Upper lobe of left lung (tissue), 4 donors: ENCODE measurements around the gene CCL7.

Experiments
- CTCF ChIP-seq, 6 experiments: fragments of 450-650 bp in 4 of 6; fragments of 200-600 bp in 2 of 6; sonication (generic) in 2 of 6; IDR thresholded peaks; one replicate each; pipeline ENCODE4 v1.5.1; 2016 to 2019; ENCODE audit warnings: antibody characterized with exemption in 6 of 6
- POLR2A ChIP-seq, 4 donors: fragments of 450-650 bp; IDR thresholded peaks; one replicate each; pipeline ENCODE4 v1.5.1; 2016 to 2017; ENCODE audit warnings: antibody characterized with exemption in 4 of 4, mild to moderate bottlenecking in 2 of 4

GRCh38 chr17:34269969-34270368 is at the start of gene CCL7:
- TF ChIP-seq POLR2A (IDR thresholded peaks at IDR 0.05), result no peak
- no peak for TF ChIP-seq CTCF (IDR thresholded peaks at IDR 0.05)
